NCI-H128 (cell line): ENCODE data around the gene OVCA2.

Source experiments
- DNase-seq: peaks from one replicate; lab custom pipeline; 2025; ENCODE audit not compliant: unreplicated experiment; lab: John Stamatoyannopoulos, UW

Gene OVCA2

GRCh38 chr17:2051933-2052559, 10.2 kb downstream of the OVCA2 start:
- no peak for DNase-seq

GRCh38 chr17:2053380-2054261, 11.8 kb downstream of the OVCA2 start:
- DNase-seq = peak; percentile 17

- DNase-seq = no peak
These were observed 12.4 kb downstream of the OVCA2 start for GRCh38 chr17:2054262-2054511.

- DNase-seq = no peak
These were observed 12.9 kb downstream of the OVCA2 start, which contains the start of gene HIC1 for GRCh38 chr17:2054512-2055291. HIC1 (plus strand) TSS chr17:2055103; CDS start chr17:2056691, 1,588 bp downstream.

GRCh38 chr17:2055292-2056205, 13.7 kb downstream of the OVCA2 start:
- DNase-seq = no peak

GRCh38 chr17:2056206-2057174, 14.7 kb downstream of the OVCA2 start:
- no peak for DNase-seq

- no peak for DNase-seq
These were observed 15.4 kb downstream of the OVCA2 start for GRCh38 chr17:2057175-2057759.

- DNase-seq = no peak
These were observed 16.2 kb downstream of the OVCA2 start for GRCh38 chr17:2057760-2058585.

GRCh38 chr17:2058586-2059546, 17.0 kb downstream of the OVCA2 start:
- DNase-seq = no peak

- DNase-seq = no peak
These were observed 17.9 kb downstream of the OVCA2 start for GRCh38 chr17:2059547-2060384.

GRCh38 chr17:2060385-2060658, 18.5 kb downstream of the OVCA2 start:
- DNase-seq = no peak

- no peak for DNase-seq
These were observed 19.0 kb downstream of the OVCA2 start for GRCh38 chr17:2060681-2061440.

- no peak for DNase-seq
These were observed 19.7 kb downstream of the OVCA2 start for GRCh38 chr17:2061441-2061958.

GRCh38 chr17:2062571-2063183, 20.9 kb downstream of the OVCA2 start:
- no peak for DNase-seq
